Activated CD8-positive, alpha-beta T cell treated with anti-CD3 and anti-CD28 coated beads for 36 hours (primary cell): ENCODE measurements around the gene PLAC8L1. TPM values are rescaled to one million over a fixed set of nuclear protein-coding genes. Genes with fewer than 3 reads are reported as not detected.
A peak's percentile ranks its signal among the peaks of the same experiment; 100 is the strongest.

ENCODE experiments used
- ATAC-seq: fragments of 200-7000 bp; cut with Tn5 transposase; one replicate; pipeline ENCODE4 v1.10.0; 2021; ENCODE audit warnings: mild to moderate bottlenecking, moderate library complexity
- CTCF ChIA-PET: fragments of 350-600 bp; sonication (Branson Sonifier 250); formaldehyde crosslinking; loops from one replicate; lab custom pipeline; 2021; ENCODE audit warnings: antibody characterized with exemption; lab: Charles Lee
- POLR2A ChIA-PET: fragments of 350-600 bp; sonication (Branson Sonifier 250); formaldehyde crosslinking; loops from one replicate; lab custom pipeline; 2021; ENCODE audit warnings: antibody characterized with exemption; lab: Charles Lee
- DNase-seq: peaks from one replicate; pipeline ENCODE4 v3.0.0-alpha.2; 2020
- H3K27ac Mint-ChIP-seq: one replicate; pipeline ENCODE4 v1.8.0; 2021; ENCODE audit warnings: mild to moderate bottlenecking, mixed read lengths
- H3K27me3 Mint-ChIP-seq: one replicate; pipeline ENCODE4 v1.8.0; 2021; ENCODE audit warnings: mixed read lengths
- H3K36me3 Mint-ChIP-seq: one replicate; pipeline ENCODE4 v1.8.0; 2021; ENCODE audit warnings: low read depth, mixed read lengths
- H3K4me1 Mint-ChIP-seq: one replicate; pipeline ENCODE4 v1.8.0; 2021; ENCODE audit warnings: low read depth, mixed read lengths
- H3K4me3 Mint-ChIP-seq: one replicate; pipeline ENCODE4 v1.8.0; 2021; ENCODE audit warnings: mild to moderate bottlenecking, moderate library complexity, mixed read lengths
- H3K9me3 Mint-ChIP-seq: one replicate; pipeline ENCODE4 v1.8.0; 2021; ENCODE audit warnings: mixed read lengths
- intact Hi-C: fragments of 100-400 bp; cut with micrococcal nuclease; formaldehyde crosslinking; loops from one replicate; pipeline ENCODE4 v1.10.0; 2022
- total RNA-seq, 2 experiments: library from RNA; stranded (reverse); gene quantifications; one replicate each; pipeline ENCODE4 v1.2.3, GENCODE V29; 2021
- TF ChIP-seq, protein P1 (sequence below): fragments of 200-600 bp; IDR thresholded peaks from one replicate; pipeline ENCODE4 v1.8.0; 2022; ENCODE audit warnings: antibody characterized with exemption, mild to moderate bottlenecking

PLAC8L1 gene
- total RNA-seq, 2 experiments from 2014 or later: 0.61 TPM; not detected in 1

- Mint-ChIP-seq H3K36me3 (no peaks in the 10 kb centered on the region), H3K27ac (no peak overlapping the region), H3K27me3 (peaks cover 5% of the 10 kb centered on the region), H3K4me3 (no peak overlapping the region), H3K4me1 (peaks cover 7% of the 10 kb centered on the region), H3K9me3 (no peaks in the 10 kb centered on the region)
- ChIA-PET CTCF (no interaction called here), POLR2A (no interaction called here)
- intact Hi-C loops: no loop called here
- ATAC-seq (no peak), DNase-seq (no peak)
- TF ChIP-seq, protein P1, sequence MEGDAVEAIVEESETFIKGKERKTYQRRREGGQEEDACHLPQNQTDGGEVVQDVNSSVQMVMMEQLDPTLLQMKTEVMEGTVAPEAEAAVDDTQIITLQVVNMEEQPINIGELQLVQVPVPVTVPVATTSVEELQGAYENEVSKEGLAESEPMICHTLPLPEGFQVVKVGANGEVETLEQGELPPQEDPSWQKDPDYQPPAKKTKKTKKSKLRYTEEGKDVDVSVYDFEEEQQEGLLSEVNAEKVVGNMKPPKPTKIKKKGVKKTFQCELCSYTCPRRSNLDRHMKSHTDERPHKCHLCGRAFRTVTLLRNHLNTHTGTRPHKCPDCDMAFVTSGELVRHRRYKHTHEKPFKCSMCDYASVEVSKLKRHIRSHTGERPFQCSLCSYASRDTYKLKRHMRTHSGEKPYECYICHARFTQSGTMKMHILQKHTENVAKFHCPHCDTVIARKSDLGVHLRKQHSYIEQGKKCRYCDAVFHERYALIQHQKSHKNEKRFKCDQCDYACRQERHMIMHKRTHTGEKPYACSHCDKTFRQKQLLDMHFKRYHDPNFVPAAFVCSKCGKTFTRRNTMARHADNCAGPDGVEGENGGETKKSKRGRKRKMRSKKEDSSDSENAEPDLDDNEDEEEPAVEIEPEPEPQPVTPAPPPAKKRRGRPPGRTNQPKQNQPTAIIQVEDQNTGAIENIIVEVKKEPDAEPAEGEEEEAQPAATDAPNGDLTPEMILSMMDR: no peak
Observed at GRCh38 chr5:146084376-146084775, 21.0 kb downstream of the PLAC8L1 start.

DNA sequence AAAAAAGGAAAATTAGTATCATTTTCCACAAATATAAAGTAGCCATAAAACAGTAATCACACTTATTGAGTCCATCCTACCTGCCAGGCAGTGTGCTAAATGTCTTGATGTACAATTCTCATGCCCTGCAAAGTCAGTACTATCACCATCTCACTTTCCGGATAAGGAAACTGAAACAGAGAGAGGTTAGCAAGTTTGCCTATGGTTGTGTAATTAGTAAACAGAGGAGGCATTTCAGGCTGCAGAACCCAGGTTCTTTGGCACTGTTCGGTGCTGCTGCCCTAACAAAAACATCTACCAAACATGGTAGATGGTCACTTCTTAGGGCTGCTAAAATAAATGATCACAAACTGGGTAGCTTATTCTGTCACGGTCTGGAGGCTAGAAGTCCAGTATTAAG, 22.6 kb downstream of the PLAC8L1 start:
- ATAC-seq: no peak
- H3K36me3 Mint-ChIP-seq: no peaks in the 10 kb centered on the region
- H3K27me3 Mint-ChIP-seq: peaks cover 10% of the 10 kb centered on the region
- POLR2A ChIA-PET: no interaction called here
- TF ChIP-seq, protein P1: no peak
- intact Hi-C loops: no loop called here
- DNase-seq: no peak
- CTCF ChIA-PET: no interaction called here
- no peaks in the 10 kb centered on the region for H3K9me3 Mint-ChIP-seq
- no peak overlapping the region for H3K4me3 Mint-ChIP-seq
- peaks cover 9% of the 10 kb centered on the region for H3K4me1 Mint-ChIP-seq
- H3K27ac Mint-ChIP-seq: no peak overlapping the region

DNA sequence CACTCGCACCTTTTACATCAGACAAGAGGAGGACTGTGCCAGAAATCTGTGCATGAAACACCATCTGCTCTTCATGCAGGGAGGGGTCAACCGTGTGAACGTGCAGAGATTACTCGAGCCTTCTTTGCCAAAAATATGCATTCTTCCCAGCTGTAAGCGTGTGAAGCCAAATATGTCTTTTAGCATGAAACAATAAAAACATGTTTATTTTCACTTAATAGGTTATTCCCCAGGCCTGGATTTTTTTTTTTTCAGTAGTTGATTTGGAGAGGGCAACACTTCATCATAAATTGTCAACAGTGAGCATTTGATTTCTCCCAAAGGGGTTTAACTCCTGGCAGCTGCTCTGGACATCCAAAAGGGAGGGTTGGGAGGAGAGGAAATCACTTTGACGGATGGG, 23.8 kb downstream of the PLAC8L1 start:
- Mint-ChIP-seq H3K36me3 (no peaks in the 10 kb centered on the region), H3K27me3 (peaks cover 17% of the 10 kb centered on the region), H3K4me3 (no peak overlapping the region), H3K4me1 (peaks cover 9% of the 10 kb centered on the region), H3K27ac (no peak overlapping the region), H3K9me3 (no peaks in the 10 kb centered on the region)
- ATAC-seq (no peak), DNase-seq (no peak)
- CTCF ChIA-PET: no interaction called here
- POLR2A ChIA-PET: no interaction called here
- TF ChIP-seq, protein P1: no peak
- intact Hi-C loops: no loop called here

- Mint-ChIP-seq H3K4me1 (peaks cover 9% of the 10 kb centered on the region), H3K27ac (no peak overlapping the region), H3K27me3 (peaks cover 17% of the 10 kb centered on the region), H3K36me3 (no peaks in the 10 kb centered on the region), H3K4me3 (no peak overlapping the region), H3K9me3 (no peaks in the 10 kb centered on the region)
- ChIA-PET CTCF (interaction anchor here (0.6 kb wide), 1 partner anchor 1403 kb away, joined by 3 read pairs; no protein-coding TSS in a partner anchor), POLR2A (no interaction called here)
- intact Hi-C loops: no loop called here
- ATAC-seq (peak; percentile 74), DNase-seq (peak; percentile 47)
- TF ChIP-seq, protein P1: no peak
Observed at GRCh38 chr5:146079695-146080373, 25.5 kb downstream of the PLAC8L1 start.

DNA sequence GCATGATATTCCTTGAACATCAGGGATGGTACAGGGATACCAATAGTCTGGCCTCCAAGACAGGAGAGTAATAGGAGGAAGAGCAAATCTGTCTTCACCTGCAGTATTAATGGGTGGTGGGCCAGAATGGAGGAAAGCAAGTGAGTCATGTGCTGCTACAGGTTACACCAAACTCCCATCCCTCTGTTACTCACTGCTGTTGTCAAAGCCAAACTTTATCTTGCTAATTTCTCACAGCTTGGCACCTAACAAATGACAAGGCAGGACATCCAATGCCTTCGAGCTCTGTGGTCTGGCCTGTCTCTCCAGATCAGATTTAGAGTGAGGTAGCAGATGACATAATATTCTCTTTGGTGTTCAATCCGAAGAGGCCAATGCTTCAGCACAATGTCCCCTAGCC, 26.8 kb downstream of the PLAC8L1 start:
- ATAC-seq: no peak
- Mint-ChIP-seq H3K4me1 (peaks cover 9% of the 10 kb centered on the region), H3K27me3 (peaks cover 17% of the 10 kb centered on the region), H3K4me3 (no peak overlapping the region), H3K9me3 (no peaks in the 10 kb centered on the region), H3K36me3 (no peaks in the 10 kb centered on the region), H3K27ac (no peak overlapping the region)
- TF ChIP-seq, protein P1: no peak
- intact Hi-C loops: no loop called here
- POLR2A ChIA-PET: no interaction called here
- no peak for DNase-seq
- CTCF ChIA-PET: no interaction called here
